ENCODE measurements around the gene AKAP9.
"Not testable (repeated sequence)": the region's sequence is repeated elsewhere in the genome, so short reads cannot be mapped to it uniquely, and the experiment has no call there.

The AKAP9 gene

DNA sequence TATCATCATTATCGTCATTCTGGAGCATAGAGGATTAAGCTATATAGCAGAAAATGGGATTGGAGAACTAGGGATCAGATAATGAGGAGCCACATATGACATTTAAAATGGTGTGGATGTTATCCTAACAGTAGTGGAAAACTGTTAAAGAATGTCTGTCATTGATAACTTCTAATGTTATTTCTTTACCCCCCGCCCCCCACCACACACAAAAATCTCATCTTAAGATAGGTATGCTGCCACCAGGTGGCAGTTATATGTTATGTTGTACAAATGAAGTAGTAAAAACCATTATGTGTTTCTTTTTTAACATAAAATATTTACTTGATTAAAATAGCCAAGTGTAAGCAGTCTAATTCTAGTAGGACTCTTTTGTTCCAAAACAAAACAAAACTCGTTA, 13.0 kb downstream of the AKAP9 start:
- Histone ChIP-seq H3K4me2 (no peak overlapping the region), H4K20me1 (peaks cover 3 to 75% (median 50%) of the 10 kb centered on the region in 11 experiments; a peak in 13 of 22 replicates), H3K27me3 (no peaks in the 10 kb centered on the region), H3K27ac (no peak overlapping the region), H3K4me3 (no peak overlapping the region), H3K4me1 (peaks cover 0 to 18% (median 7%) of the 10 kb centered on the region in 10 experiments; a peak in 9 of 20 replicates), H3K9me3 (replicated peaks in 1 of 11) (peaks cover 0 to 4% (median 0%) of the 10 kb centered on the region in 11 experiments; a peak in 2 of 22 replicates), H3K9ac (no peak overlapping the region), H3K36me3 (peaks cover 5 to 31% (median 16%) of the 10 kb centered on the region in 11 experiments; a peak in 17 of 22 replicates)
- no peak for TF ChIP-seq Cebpa-rat (IDR thresholded peaks at IDR 0.05)

DNA sequence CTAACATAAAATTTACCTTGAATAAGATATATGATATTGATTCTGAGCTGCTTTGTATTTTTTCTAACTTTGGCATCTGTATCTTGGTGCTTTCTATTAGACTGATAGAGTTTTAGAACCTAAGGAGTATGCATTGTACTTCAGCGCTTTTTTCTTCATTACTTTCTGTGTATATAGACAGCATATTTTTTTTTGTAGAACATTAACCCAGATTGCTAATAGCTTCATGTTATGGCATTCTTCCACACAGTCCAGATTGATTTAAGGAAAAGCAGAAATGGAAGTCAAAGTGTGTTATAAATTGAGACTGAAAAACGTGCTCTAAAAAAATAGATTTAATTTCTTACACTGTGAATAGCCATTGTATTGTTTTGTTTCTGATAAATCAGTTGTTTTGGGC, 15.8 kb downstream of the AKAP9 start:
- H3K9ac ChIP-seq; H3K27ac ChIP-seq; H3K9me3 ChIP-seq (replicated peaks in 1 of 11); H3K4me3 ChIP-seq; H3K27me3 ChIP-seq; H3K4me2 ChIP-seq; H3K4me1 ChIP-seq: not testable (repeated sequence)
- H4K20me1 ChIP-seq: peaks cover 7 to 72% (median 42%) of the 10 kb centered on the region in 11 experiments; a peak in 14 of 22 replicates
- peaks cover 6 to 40% (median 22%) of the 10 kb centered on the region in 11 experiments; a peak in 19 of 22 replicates for H3K36me3 ChIP-seq

DNA sequence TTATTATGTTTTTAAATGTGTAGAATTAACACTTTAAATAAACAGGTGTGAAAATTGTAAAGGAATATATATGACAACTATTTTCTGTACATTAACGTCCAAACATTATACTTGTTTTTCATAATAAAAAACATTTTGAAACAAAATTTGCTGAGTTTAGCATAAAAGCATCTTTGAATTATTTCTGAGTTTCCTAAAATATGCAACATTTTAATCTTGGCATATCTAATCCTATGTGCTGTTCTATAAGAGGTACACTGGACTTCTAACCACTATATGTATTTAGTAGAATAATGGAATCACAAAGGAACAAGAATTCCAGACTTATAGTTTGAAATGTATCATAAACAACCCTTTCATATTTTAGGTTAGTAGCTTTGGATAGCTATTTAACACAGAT, 16.6 kb downstream of the AKAP9 start:
- no peaks in the 10 kb centered on the region for H3K27me3 ChIP-seq
- H4K20me1 ChIP-seq: peaks cover 7 to 67% (median 35%) of the 10 kb centered on the region in 11 experiments; a peak in 13 of 22 replicates
- H3K4me3 ChIP-seq: no peak overlapping the region
- H3K27ac ChIP-seq: no peak overlapping the region
- H3K9me3 ChIP-seq (replicated peaks in 1 of 11): peaks cover 0 to 8% (median 0%) of the 10 kb centered on the region in 11 experiments; a peak in 6 of 22 replicates
- H3K4me1 ChIP-seq: no peaks in the 10 kb centered on the region
- no peak overlapping the region for H3K4me2 ChIP-seq
- no peak overlapping the region for H3K9ac ChIP-seq
- no peak for TF ChIP-seq Cebpa-rat (IDR thresholded peaks at IDR 0.05)
- peaks cover 6 to 40% (median 22%) of the 10 kb centered on the region in 11 experiments; a peak in 19 of 22 replicates for H3K36me3 ChIP-seq

DNA sequence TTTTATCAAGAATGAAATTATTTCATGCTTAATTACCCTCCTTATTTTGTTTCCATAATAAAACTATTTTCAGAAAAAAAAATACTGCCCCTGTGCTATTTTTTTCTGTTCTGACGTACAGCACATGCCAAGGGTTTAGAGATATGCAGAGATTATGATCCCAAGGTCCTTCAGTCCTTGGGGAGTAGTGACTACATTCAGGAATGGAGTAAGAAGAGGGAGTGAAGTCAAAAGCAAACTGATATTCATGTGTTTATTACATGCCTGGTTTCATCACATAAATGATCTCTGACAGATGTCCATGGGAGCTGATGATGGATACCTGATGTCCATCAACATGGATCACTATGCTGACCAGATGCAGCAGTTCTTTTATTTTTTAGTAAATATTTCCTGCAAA, 17.2 kb downstream of the AKAP9 start:
- Histone ChIP-seq H3K27ac (no peak overlapping the region), H3K4me2 (no peak overlapping the region), H3K9me3 (replicated peaks in 1 of 11) (peaks cover 0 to 8% (median 0%) of the 10 kb centered on the region in 11 experiments; a peak in 6 of 22 replicates), H3K36me3 (peaks cover 6 to 35% (median 22%) of the 10 kb centered on the region in 11 experiments; a peak in 19 of 22 replicates), H3K9ac (no peak overlapping the region), H3K4me3 (no peak overlapping the region), H3K27me3 (no peaks in the 10 kb centered on the region), H4K20me1 (peaks cover 6 to 61% (median 30%) of the 10 kb centered on the region in 11 experiments; a peak in 13 of 22 replicates), H3K4me1 (no peaks in the 10 kb centered on the region)
- TF ChIP-seq Cebpa-rat (IDR thresholded peaks at IDR 0.05): no peak

DNA sequence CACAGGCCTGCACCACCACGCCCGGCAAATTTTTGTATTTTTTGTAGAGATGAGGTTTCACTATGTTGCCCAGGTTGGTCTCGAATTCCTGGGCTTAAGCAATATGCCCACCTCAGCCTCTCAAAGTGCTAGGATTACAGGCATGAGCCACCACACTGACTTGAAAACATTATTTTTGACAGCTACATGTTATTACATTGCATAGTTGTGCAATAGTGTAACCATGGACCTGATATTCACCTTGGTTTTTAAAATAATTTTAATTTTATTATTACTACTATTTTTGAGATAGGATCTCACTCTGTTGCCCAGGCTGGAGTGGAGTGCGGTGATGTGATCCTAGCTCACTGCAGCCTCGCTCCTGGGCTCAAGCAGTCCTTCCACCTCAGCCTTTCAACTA, 18.4 kb downstream of the AKAP9 start:
- peak in 3 of 11 experiments; percentile 24 to 68 (median 47); a peak in 3 of 22 replicates for TF ChIP-seq Cebpa-rat (IDR thresholded peaks at IDR 0.05)
- Histone ChIP-seq H3K4me3 (no peak overlapping the region), H3K4me1 (no peaks in the 10 kb centered on the region), H4K20me1 (peaks cover 4 to 49% (median 22%) of the 10 kb centered on the region in 11 experiments; a peak in 12 of 22 replicates), H3K27ac (no peak overlapping the region), H3K9ac (no peak overlapping the region), H3K4me2 (no peak overlapping the region), H3K9me3 (replicated peaks in 1 of 11) (peaks cover 0 to 13% (median 3%) of the 10 kb centered on the region in 11 experiments; a peak in 11 of 22 replicates), H3K27me3 (no peaks in the 10 kb centered on the region), H3K36me3 (peaks cover 6 to 34% (median 22%) of the 10 kb centered on the region in 11 experiments; a peak in 19 of 22 replicates)

DNA sequence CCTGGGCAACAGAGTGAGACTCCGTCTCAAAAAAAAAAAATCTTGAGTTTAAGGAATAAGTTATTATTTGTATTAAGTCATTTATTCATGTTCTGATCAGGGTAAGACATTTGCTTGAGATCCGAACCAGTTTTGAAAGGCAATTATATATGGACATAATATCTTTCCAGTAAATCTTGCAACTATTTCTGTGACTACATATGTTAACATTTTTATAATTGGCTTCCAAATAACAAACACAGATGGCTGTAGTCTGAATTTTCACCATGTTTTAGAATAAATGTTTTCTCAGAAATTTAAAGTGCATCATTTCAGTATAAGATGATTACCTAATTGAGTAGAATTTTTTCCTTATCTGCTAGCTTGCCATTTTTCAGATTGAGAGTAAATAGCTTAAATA, 21.2 kb downstream of the AKAP9 start:
- no peak for TF ChIP-seq Cebpa-rat (IDR thresholded peaks at IDR 0.05)
- Histone ChIP-seq H3K9ac (no peak overlapping the region), H3K36me3 (peaks cover 3 to 30% (median 16%) of the 10 kb centered on the region in 11 experiments; a peak in 17 of 22 replicates), H3K4me2 (no peak overlapping the region), H3K4me1 (no peaks in the 10 kb centered on the region), H3K4me3 (no peak overlapping the region), H3K27me3 (no peaks in the 10 kb centered on the region), H4K20me1 (peaks cover 0 to 50% (median 7%) of the 10 kb centered on the region in 11 experiments; a peak in 9 of 22 replicates), H3K27ac (no peak overlapping the region), H3K9me3 (replicated peaks in 1 of 11) (peaks cover 9 to 34% (median 25%) of the 10 kb centered on the region in 11 experiments)

DNA sequence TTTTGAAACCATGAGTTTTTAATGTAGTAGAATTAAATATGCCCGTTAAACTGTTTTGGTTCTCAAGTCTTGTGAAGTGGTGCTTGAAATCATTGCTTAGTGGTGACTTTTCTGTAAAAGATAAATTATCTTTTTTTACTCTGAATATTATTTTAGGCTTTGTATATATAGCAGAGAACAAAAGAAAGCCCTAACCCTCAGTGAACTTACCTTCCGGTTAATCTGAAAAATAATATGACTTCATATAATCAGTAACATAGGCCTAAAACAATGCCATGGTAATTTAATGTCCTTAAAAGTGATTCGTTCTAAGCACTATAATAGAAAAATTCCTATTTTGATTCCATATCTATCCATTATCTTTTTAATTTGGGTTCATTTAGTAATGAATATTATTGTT, 21.8 kb downstream of the AKAP9 start:
- H3K36me3 ChIP-seq: peaks cover 3 to 35% (median 16%) of the 10 kb centered on the region in 11 experiments; a peak in 17 of 22 replicates
- H3K9ac ChIP-seq: no peak overlapping the region
- no peak for TF ChIP-seq Cebpa-rat (IDR thresholded peaks at IDR 0.05)
- no peak overlapping the region for H3K27ac ChIP-seq
- peaks cover 0 to 51% (median 7%) of the 10 kb centered on the region in 11 experiments; a peak in 9 of 22 replicates for H4K20me1 ChIP-seq
- peaks cover 9 to 38% (median 30%) of the 10 kb centered on the region in 11 experiments for H3K9me3 ChIP-seq (replicated peaks in 1 of 11)
- H3K4me3 ChIP-seq: no peak overlapping the region
- H3K4me1 ChIP-seq: no peaks in the 10 kb centered on the region
- H3K4me2 ChIP-seq: no peak overlapping the region
- no peaks in the 10 kb centered on the region for H3K27me3 ChIP-seq

DNA sequence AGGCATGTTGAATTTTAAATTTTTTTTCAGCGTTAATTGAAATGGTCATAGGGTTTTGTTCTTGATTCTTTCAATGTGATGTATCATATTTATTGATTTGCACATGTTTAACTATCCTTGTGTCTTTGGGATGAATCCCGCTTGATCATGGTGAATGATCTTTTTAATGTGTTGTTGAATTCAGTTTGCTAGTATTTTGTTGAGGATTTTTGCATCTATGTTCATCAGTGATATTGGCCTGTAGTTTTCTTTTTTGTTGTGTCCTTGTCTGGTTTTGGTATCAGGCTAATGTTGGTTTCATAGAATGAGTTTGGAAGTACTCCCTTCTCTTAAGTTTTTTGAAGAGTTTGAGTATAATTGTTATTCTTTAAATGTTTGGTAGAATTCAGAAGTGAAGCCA, 26.9 kb downstream of the AKAP9 start:
- H3K4me1 ChIP-seq, H3K9ac ChIP-seq, H3K4me3 ChIP-seq, H3K4me2 ChIP-seq, H3K27me3 ChIP-seq, H3K27ac ChIP-seq: not testable (repeated sequence)
- Histone ChIP-seq H3K36me3 (peaks cover 3 to 41% (median 15%) of the 10 kb centered on the region in 11 experiments; a peak in 16 of 22 replicates), H3K9me3 (replicated peaks in 1 of 11) (peaks cover 9 to 64% (median 35%) of the 10 kb centered on the region in 11 experiments), H4K20me1 (peaks cover 0 to 68% (median 7%) of the 10 kb centered on the region in 11 experiments; a peak in 9 of 22 replicates)

DNA sequence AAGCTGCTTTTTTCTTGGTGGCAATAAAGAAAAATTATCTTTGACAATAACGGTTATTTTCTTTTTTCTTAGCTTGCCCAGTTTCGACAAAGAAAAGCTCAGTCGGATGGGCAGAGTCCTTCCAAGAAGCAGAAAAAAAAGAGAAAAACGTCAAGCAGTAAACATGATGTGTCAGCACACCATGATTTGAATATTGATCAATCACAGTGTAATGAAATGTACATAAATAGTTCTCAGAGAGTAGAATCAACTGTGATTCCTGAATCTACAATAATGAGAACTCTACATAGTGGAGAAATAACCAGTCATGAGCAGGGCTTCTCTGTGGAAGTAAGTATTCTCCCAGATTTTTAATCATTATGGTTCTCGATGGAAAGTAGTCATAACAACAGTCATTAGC, 33.0 kb downstream of the AKAP9 start:
- Histone ChIP-seq H3K9me3 (replicated peaks in 1 of 11) (peaks cover 0 to 46% (median 28%) of the 10 kb centered on the region in 11 experiments; a peak in 18 of 22 replicates), H3K4me1 (peaks cover 0 to 13% (median 5%) of the 10 kb centered on the region in 10 experiments; a peak in 9 of 20 replicates), H3K27me3 (no peaks in the 10 kb centered on the region), H3K4me2 (no peak overlapping the region), H3K27ac (no peak overlapping the region), H4K20me1 (peaks cover 0 to 39% (median 6%) of the 10 kb centered on the region in 11 experiments; a peak in 8 of 22 replicates), H3K36me3 (peaks cover 42 to 74% (median 58%) of the 10 kb centered on the region in 11 experiments), H3K4me3 (no peak overlapping the region), H3K9ac (no peak overlapping the region)
- TF ChIP-seq Cebpa-rat (IDR thresholded peaks at IDR 0.05): no peak
